D721Med (cell line): ENCODE results near the gene COL28A1.

Source experiments
- DNase-seq: peaks from one replicate; pipeline ENCODE4 v3.0.0; 2011; ENCODE audit warnings: low spot score; ENCODE audit not compliant: insufficient read length
- FAIRE-seq: peaks from 2 replicates; lab custom pipeline; 2011; peaks lifted over from hg19 to GRCh38; lab: Jason Lieb, UNC
- TF ChIP-seq, protein P1 (sequence below): IDR thresholded peaks from 2 replicates; pipeline ENCODE4 v1.5.1; 2012; ENCODE audit warnings: mild to moderate bottlenecking, control low read depth; ENCODE audit not compliant: insufficient read depth; ENCODE audit errors: missing control alignments

The COL28A1 gene

DNA sequence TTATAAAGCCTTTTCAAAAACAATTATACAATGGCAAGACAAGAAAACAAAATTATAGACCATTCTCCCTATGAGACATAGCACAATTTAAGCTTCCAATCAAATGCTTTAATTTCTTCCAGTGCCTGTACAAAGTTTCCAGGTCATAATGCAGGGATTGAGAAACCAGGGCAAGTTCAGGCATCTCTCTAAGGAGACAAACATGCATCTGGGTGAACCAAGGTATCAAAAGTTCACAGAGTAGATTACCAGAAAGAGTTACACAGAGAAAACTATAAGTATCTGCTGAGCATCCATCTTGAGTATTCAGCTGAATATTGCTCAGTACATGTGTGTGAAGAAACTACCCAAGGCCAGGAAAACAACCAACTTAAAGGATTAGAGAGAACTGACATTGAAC lies 89.1 kb downstream of the COL28A1 start:
- TF ChIP-seq, protein P1, sequence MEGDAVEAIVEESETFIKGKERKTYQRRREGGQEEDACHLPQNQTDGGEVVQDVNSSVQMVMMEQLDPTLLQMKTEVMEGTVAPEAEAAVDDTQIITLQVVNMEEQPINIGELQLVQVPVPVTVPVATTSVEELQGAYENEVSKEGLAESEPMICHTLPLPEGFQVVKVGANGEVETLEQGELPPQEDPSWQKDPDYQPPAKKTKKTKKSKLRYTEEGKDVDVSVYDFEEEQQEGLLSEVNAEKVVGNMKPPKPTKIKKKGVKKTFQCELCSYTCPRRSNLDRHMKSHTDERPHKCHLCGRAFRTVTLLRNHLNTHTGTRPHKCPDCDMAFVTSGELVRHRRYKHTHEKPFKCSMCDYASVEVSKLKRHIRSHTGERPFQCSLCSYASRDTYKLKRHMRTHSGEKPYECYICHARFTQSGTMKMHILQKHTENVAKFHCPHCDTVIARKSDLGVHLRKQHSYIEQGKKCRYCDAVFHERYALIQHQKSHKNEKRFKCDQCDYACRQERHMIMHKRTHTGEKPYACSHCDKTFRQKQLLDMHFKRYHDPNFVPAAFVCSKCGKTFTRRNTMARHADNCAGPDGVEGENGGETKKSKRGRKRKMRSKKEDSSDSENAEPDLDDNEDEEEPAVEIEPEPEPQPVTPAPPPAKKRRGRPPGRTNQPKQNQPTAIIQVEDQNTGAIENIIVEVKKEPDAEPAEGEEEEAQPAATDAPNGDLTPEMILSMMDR: no peak
- DNase-seq (no peak), FAIRE-seq (no peak)

DNA sequence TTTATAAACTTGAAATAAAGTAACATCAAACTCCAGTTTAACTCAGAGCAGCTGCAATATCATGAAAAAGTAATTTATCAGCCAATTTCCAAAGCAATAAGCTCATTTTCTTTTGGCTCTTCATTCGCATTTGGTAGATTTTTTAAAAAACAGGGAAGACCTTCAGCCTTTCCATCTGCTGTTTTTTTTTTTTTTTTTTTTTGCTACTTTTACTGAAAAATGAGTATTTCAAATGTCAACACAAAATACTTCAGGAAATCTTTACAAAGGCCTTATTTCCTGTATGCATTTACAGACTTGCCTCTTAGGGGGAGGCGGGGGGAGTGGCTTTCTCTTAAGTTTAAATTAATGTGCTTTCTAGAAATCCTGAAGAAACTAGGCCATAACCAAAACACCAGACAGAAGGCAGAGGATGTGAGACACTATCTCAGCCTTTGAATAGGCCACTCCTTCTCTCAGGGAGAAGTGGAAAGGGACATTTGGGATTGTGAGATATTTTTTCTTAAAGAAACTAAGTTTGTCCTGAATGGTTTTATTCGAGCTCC lies 91.8 kb downstream of the COL28A1 start:
- TF ChIP-seq, protein P1: no peak
- no peak for DNase-seq
- no peak for FAIRE-seq

DNA sequence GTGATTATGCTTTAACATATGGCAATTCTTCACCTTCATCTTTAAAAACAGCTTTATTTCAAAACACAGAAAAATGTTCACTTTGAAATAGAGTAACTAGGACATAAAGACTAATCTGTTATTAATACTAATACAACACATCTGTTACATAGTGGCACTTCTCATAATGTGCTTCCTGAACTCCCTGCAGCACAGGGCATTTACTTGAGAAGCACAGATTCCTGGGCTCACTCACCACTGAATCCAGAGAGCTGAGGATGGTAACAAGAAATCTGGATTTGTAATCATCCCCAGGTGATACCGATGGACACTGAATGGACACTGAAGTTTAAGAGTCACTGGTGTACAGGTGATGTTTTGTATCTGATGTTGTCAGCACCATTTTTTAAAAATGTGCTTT lies 96.1 kb downstream of the COL28A1 start:
- FAIRE-seq (no peak), DNase-seq (no peak)
- TF ChIP-seq, protein P1: no peak

DNA sequence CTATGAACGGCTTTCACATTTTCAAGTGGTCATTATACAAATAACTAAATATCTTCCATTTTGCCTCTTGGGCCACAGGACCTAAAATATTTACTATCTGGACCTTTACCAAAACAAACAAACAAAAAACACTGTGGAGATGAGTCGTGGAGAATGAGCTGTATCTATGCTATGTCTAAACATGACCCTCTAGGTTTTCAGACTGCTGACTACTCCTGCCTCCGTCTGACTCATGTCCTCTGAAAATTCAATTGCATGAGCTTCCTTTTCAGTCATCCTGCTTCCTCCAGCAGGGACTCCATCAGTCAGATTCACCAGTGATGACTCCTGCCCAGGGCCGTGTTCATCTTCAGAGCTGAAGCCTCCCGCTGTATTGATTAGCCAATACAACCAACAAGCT lies 96.8 kb downstream of the COL28A1 start:
- FAIRE-seq (no peak), DNase-seq (no peak)
- TF ChIP-seq, protein P1: no peak

DNA sequence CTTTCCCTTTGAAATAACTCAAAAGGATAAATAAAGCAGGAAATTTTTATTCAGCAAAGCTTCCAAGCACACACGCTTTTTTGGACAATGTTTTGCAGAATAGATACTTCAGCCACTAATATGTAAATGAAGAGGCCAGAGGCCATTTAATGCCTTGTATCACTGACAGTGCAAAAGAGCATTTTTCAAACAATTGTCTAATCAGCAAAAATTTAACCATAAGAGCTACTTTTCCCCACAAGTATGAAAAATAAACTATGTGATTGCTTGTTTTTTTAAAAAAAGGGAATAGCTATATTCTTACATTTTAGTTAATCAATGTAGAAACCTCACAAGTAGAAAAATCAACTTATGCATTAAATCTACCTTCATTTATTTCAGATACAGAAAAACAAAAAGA lies 99.7 kb downstream of the COL28A1 start:
- FAIRE-seq (no peak), DNase-seq (no peak)
- TF ChIP-seq, protein P1: no peak

DNA sequence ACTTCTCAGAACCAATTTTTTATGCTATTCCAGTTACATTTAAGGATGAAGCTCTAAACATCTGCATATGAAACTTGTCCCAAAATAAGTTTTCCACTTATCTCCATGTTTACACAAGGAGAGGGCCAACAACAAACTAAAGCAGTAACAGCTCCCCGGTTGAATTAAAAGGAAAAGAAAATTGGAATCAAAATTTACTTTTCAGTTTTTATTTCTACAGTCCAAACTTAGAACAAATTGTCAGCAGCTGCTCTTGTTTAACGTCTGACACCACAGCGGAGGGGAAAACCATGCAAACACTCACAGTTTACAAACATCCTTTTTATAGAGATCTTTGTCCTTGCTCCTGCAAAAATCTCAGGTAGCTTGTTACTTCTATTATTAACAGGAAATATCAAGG lies 101.3 kb downstream of the COL28A1 start:
- TF ChIP-seq, protein P1: no peak
- FAIRE-seq (no peak), DNase-seq (no peak)

DNA sequence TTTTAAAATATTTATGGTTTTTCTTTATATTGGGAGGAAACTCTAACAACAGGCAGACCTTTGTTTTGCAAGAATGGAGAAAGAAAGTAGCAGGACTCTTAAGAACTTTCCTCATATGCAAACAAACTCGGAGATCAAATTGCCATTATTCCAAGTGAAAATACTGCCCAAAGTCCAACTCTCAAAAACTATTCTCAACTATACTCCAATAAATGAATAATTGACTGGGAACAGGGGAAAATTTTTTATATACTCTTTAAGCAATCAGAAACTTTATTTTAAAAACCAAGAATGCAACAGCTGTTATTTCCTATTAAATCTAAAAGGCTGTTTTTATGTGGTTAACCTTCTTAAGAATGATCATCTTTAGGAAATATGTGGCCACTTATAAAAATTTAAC lies 101.9 kb downstream of the COL28A1 start:
- FAIRE-seq (no peak), DNase-seq (no peak)
- TF ChIP-seq, protein P1: no peak
